Activated CD8-positive, alpha-beta memory T cell treated with anti-CD3 and anti-CD28 coated beads for 1 hour (primary cell): ENCODE data around the gene TREM2.
"Not testable (repeated sequence)": the region's sequence is repeated elsewhere in the genome, so short reads cannot be mapped to it uniquely, and the experiment has no call there.

Experiments
- DNase-seq, 2 donors: peaks; one replicate each; pipeline ENCODE4 v3.0.0-alpha.2; 2020; ENCODE audit warnings: low read depth in 1 of 2; ENCODE audit errors: extremely low read depth in 1 of 2

TREM2 gene

DNA sequence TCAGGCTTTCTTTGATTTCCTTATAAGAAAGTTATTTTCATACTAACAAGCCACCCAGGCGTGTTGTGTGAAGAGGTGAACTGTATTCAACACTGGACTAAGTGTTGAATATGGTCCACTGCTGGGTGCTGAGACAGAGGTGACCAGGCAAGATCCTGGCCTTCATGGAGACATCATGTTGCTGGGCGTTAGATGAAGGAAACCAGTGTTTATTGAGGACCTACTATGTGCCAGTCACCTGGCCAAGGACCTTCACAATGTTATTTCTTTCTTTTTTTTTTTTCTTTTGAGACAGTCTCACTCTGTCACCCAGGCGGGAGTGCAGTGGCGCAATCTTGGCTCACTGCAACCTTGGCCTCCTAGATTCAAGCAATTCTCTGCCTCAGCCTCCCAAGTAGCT is 6.9 kb downstream of the TREM2 start:
- DNase-seq, result no peak

DNA sequence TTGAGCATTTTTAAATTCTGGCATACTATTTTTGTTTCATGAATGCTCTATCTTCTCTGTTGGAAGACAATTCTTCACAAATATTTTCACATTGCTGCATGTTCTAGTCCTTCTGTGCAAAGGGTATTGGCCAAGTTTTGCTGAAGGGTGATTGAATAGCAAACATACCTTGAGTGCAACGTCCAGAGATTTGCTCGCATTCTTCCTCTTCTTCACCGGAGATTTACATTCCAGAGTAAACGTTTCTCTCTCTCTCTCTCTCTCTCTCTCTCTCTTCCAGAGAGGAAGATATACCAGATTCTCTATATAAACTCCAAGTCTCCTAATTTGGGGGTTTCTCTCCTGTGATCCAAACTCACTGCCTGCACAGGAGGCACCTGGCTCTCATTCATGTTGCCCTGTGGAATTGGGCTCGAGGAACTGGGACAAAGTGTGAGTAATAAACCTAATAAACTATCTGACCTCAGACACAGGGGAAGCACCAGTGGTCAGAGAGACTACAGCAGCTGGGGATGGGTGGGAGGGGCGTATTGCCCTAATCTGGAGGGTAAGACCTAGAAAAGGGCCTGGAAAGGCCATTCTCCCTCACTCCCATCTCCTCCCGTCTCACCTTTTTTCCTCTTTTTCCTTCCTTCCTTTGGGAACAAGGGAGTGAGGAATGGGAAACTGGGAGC is 7.6 kb downstream of the TREM2 start:
- no peak for DNase-seq

DNA sequence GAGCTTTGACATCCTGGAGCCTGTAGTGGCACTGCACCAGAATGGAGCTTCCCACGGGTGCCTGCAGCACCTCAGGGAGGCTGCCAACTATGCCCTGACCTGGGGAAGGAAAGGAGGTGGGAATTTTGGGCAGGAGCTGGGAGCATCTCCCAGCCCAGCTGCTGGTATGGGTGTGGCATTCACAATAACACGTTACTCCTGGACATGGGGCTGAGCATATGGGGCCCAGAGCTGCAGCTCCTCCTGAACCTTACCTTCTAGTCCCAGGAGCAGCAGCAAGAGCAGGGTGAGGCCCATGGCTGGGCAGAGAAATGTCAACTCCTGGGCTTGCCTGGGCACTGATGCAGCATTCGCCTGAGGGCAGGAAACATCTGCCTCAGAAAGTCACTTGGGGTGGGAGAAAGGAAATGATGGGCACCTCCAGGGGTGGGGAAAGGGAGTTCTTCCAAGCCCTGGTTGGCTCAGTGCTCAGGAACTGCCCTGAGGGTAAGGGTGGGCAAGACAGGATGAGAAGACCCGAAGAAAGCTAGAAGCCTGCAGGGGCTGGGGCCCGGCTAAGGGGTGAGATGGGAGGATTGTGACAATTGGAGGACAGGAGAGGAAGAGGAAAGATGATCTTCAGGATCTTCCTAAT is 8.8 kb downstream of the TREM2 start, which contains the start of gene TREML1:
TREML1 (minus strand) TSS at position 356 of the 634 bp plus-strand sequence; CDS start at position 297, 59 bp downstream.
- no peak for DNase-seq

- no peak for DNase-seq
These were observed 9.5 kb downstream of the TREM2 start for GRCh38 chr6:41153451-41153850.

- no peak for DNase-seq
These were observed 12.2 kb downstream of the TREM2 start for GRCh38 chr6:41150671-41151070.

GRCh38 chr6:41147917-41148316 is 15.0 kb downstream of the TREM2 start:
- DNase-seq, result no peak

GRCh38 chr6:41136911-41137310 is 26.0 kb downstream of the TREM2 start:
- DNase-seq, result no peak

DNA sequence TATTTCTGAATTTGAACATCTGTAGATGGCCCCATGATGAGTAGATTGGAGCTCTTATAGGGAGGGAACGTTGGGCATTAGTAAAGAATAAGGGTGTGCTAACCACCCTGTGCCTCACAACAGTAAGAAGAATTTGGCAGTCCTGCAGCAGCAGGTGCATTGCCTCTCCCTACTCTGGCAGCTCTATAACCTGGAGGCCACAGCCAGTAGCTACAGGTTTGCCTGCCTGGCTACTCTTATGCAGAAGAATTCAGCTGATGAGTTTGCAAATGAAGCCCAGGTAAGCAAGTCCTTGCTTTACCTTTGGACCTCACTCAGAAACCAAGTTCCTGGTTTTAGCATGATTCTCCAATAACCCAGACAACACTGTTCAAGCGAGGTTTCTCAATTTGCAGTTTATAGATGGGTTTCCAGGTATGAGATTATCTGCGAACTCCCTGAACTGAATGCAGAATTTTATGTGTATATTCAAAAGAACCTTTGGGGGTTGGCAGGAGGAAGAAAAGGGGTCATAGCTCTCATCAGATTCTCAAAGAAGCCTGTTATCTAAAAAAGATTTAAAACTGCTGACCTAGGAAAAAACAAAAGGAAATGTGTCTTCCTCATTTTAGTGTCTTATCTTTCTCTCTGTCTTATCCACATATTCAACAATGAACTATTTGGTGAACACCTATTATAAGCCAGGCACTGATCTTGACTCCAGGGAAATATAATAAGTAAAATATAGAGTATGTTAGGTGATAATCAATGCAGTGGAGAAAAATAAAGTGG is 27.7 kb downstream of the TREM2 start:
- no peak for DNase-seq

DNA sequence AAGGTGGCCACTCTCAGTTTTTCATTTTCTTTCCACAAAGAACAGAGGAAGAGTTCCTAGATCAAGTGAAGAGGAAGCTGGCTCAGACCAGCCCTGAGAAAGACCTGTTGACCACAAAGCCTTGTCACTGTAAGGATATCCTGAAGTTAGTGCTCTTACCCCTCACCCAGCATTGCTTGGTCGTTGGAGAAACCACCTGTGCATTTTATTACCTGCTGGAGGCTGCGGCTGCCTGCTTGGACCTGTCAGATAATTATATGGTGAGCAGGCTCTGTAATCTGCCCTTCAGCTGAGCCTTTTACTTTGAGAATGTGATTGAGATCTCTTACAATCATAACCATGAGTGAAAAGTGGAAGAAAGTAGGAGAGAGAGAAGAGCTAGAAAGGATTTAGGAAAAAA is 30.7 kb downstream of the TREM2 start:
- DNase-seq, result no peak

DNA sequence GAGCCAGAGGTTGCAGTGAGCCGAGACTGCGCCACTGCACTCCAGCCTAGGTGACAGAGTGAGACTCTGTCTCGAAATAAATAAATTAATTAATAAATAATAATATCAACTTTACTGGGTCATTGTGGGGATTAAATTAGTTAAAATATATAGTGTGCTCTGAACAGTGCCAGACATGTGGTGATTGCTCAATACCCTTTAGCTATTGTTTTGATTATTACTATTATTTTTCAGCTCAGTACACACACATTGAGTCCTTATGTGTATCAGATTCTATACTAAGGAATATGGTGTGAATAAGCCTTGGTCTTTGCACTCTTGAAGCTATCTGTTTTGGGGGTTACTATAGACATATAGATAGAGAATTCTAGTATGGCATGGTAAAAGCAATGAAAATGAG is 37.6 kb downstream of the TREM2 start:
- DNase-seq, result no peak

GRCh38 chr6:41122918-41123317 is 40.0 kb downstream of the TREM2 start:
- no peak for DNase-seq

- DNase-seq, result no peak
These were observed 40.5 kb downstream of the TREM2 start for GRCh38 chr6:41122373-41122772.

- DNase-seq, result no peak
These were observed 42.9 kb downstream of the TREM2 start for GRCh38 chr6:41120058-41120457.

GRCh38 chr6:41119508-41119907 is 43.4 kb downstream of the TREM2 start:
- no peak for DNase-seq

- not testable (repeated sequence) for DNase-seq
These were observed 47.9 kb downstream of the TREM2 start for GRCh38 chr6:41115027-41115426.

DNA sequence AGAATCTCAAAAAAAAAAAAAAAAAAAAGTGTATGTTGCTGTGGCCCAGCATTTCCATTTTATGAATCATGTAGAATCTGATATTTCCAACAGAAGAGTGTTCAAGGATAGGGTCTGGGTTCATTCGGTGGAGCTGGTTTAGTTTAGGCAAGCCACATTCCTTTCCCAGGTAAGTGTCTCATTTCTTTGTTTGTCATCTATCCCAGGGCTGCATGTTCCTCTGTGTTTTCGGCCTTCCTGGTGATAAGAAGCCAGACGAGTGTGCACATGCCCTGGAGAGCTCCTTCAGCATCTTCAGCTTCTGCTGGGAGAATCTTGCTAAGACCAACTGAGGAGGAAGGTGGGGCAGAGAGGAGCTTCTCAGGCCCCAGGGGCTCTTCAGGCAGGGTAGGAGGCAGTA is 51.9 kb downstream of the TREM2 start:
- no peak for DNase-seq
